KMS-11 (cell line): ENCODE data around the gene CCDC92.

Experiments used
- H2AFZ ChIP-seq: fragments of 200-600 bp; sonication (generic); 2 replicates; pipeline ENCODE4 v1.6.1; 2016; ENCODE audit warnings: antibody characterized with exemption, mixed run types, low read depth
- H3K27ac ChIP-seq: fragments of 200-600 bp; sonication (generic); 2 replicates; pipeline ENCODE4 v1.6.1; 2016; ENCODE audit warnings: mild to moderate bottlenecking, mixed run types
- H3K27me3 ChIP-seq: fragments of 200-600 bp; sonication (generic); 2 replicates; pipeline ENCODE4 v1.6.1; 2017; ENCODE audit warnings: mild to moderate bottlenecking, low read depth, mixed run types, moderate library complexity; ENCODE audit not compliant: insufficient read depth
- H3K36me3 ChIP-seq: fragments of 200-600 bp; sonication (generic); 2 replicates; pipeline ENCODE4 v1.6.1; 2017; ENCODE audit warnings: mild to moderate bottlenecking, mixed run types; ENCODE audit not compliant: insufficient read depth
- H3K4me1 ChIP-seq: fragments of 200-600 bp; sonication (generic); 2 replicates; pipeline ENCODE4 v1.6.1; 2016; ENCODE audit warnings: mild to moderate bottlenecking, low read depth, mixed run types; ENCODE audit not compliant: poor library complexity, severe bottlenecking
- H3K4me2 ChIP-seq: fragments of 200-600 bp; sonication (generic); 2 replicates; pipeline ENCODE4 v1.7.0; 2016; ENCODE audit warnings: mild to moderate bottlenecking, mixed run types
- H3K4me3 ChIP-seq: fragments of 200-600 bp; sonication (generic); IDR thresholded peaks from 2 replicates; pipeline ENCODE4 v1.6.1; 2017; ENCODE audit warnings: low read depth, low read length, mixed read lengths; ENCODE audit not compliant: insufficient read depth
- H3K79me2 ChIP-seq: fragments of 200-600 bp; sonication (generic); 2 replicates; pipeline ENCODE4 v1.6.1; 2016; ENCODE audit warnings: low read depth, mixed run types; ENCODE audit not compliant: insufficient read depth
- H3K9ac ChIP-seq: fragments of 200-600 bp; sonication (generic); 2 replicates; pipeline ENCODE4 v1.6.1; 2016; ENCODE audit warnings: mild to moderate bottlenecking, mixed run types
- H4K20me1 ChIP-seq: fragments of 200-600 bp; sonication (generic); 2 replicates; pipeline ENCODE4 v1.6.1; 2016; ENCODE audit warnings: mild to moderate bottlenecking, mixed run types; ENCODE audit not compliant: insufficient read depth
- CTCF ChIP-seq: fragments of 200-600 bp; sonication (generic); conservative IDR thresholded peaks from 2 replicates; pipeline ENCODE4 v1.6.1; 2017; ENCODE audit warnings: low read depth, mild to moderate bottlenecking, antibody characterized with exemption, low read length, moderate library complexity, mixed read lengths

The CCDC92 gene

DNA sequence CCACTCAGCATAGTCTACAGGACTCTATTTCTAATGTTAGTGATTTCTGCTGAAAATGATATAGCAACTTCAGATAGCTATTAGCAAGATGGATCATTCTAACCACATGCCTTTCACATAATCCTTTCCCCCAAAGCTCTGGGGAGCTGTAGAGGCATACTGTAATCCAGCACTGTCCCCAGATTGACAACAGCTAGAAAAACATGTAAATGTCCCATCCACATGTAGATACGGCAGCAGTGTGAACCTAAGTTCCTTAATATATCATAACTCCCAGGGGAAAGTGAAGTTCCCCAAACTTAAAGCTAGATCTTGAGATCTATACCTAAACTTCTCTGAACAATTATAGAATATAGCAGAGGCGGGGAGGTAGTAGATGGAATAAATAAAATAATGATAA is 14.4 kb upstream of the CCDC92 start:
- Histone ChIP-seq H4K20me1 (0 out of 2 replicates have a peak, but pooled peaks cover 5% of the 10 kb centered on the region), H3K36me3 (no peaks in the 10 kb centered on the region), H3K4me3 (no peak overlapping the region), H3K4me2 (no peak overlapping the region), H3K9ac (no peak overlapping the region), H3K27ac (no peak overlapping the region), H2AFZ (no peak overlapping the region), H3K79me2 (peaks cover 9% of the 10 kb centered on the region; the same call in 1 of the 2 replicates), H3K4me1 (peaks cover 35% of the 10 kb centered on the region), H3K27me3 (no peaks in the 10 kb centered on the region)
- TF ChIP-seq CTCF, result no peak

DNA sequence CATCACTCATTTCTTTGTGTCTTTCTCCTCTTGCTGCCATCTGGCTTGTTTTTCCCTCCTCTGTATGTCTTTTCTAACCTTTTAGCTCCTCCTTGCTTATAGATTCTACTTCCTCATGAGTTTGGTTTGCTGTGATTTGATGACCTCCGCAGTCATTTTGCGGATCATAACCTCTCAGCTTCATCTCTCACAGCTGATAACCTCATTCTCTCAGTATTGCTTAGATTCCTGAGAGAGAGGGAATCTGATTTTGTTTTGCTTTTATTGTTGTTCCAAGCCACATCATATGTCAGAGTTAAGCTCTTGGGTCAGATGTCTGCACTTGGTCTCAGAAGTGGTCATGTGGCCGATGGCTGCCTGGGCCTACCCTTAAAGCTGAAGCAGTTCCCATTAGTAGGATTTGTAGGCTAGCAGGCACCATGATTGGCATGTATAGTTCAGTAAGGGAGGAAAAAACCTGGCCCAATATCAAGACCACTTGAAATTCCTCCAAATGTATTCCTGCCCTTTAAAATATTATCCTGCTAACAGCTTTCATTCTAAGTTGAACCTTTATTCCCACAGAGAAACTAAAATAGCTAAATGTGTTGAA is 13.8 kb upstream of the CCDC92 start:
- no peak overlapping the region for H3K4me3 ChIP-seq
- 0 out of 2 replicates have a peak, but pooled peaks cover 5% of the 10 kb centered on the region for H4K20me1 ChIP-seq
- H3K9ac ChIP-seq, result no peak overlapping the region
- H3K4me2 ChIP-seq, result no peak overlapping the region
- H3K27ac ChIP-seq, result no peak overlapping the region
- peaks cover 9% of the 10 kb centered on the region; the same call in 1 of the 2 replicates for H3K79me2 ChIP-seq
- H2AFZ ChIP-seq, result no peak overlapping the region
- H3K36me3 ChIP-seq, result no peaks in the 10 kb centered on the region
- H3K4me1 ChIP-seq, result peaks cover 31% of the 10 kb centered on the region
- no peaks in the 10 kb centered on the region for H3K27me3 ChIP-seq
- TF ChIP-seq CTCF, result no peak

DNA sequence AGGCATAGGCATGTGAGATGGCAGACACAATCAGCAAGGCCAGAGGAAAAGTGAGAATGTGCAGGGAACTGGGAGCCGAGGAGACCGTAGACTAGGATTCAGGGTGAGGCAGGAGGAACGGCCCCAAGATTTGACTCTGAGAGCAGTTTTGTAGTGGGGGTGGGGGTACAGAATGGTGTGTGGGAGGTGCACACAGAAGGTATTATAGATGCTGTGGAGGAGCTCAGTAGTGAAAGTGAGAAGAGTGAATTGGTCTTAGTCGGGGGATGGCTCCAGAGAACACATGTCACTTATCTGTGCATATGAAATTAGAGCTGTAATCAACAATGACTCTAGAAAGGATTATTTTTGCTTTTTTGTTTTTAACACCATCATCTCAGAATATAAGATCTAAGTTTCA is 12.3 kb upstream of the CCDC92 start:
- Histone ChIP-seq H4K20me1 (0 out of 2 replicates have a peak, but pooled peaks cover 5% of the 10 kb centered on the region), H3K4me1 (peaks cover 17% of the 10 kb centered on the region), H3K27ac (no peak overlapping the region), H3K9ac (no peak overlapping the region), H2AFZ (no peak overlapping the region), H3K36me3 (no peaks in the 10 kb centered on the region), H3K27me3 (no peaks in the 10 kb centered on the region), H3K79me2 (peaks cover 9% of the 10 kb centered on the region; the same call in 1 of the 2 replicates), H3K4me2 (no peak overlapping the region), H3K4me3 (no peak overlapping the region)
- no peak for TF ChIP-seq CTCF

GRCh38 chr12:123983822-123984485 is 11.3 kb upstream of the CCDC92 start:
- no peaks in the 10 kb centered on the region for H3K27me3 ChIP-seq
- no peak overlapping the region for H2AFZ ChIP-seq
- H3K9ac ChIP-seq, result no peak overlapping the region
- no peak overlapping the region for H3K27ac ChIP-seq
- H3K4me3 ChIP-seq, result no peak overlapping the region
- peaks cover 14% of the 10 kb centered on the region for H3K4me1 ChIP-seq
- TF ChIP-seq CTCF, result peak; percentile 60
- H3K36me3 ChIP-seq, result no peaks in the 10 kb centered on the region
- H3K4me2 ChIP-seq, result no peak overlapping the region
- H3K79me2 ChIP-seq, result peaks cover 9% of the 10 kb centered on the region; the same call in 1 of the 2 replicates
- 0 out of 2 replicates have a peak, but pooled peaks cover 5% of the 10 kb centered on the region for H4K20me1 ChIP-seq
